ENCODE measurements around the gene SLC29A1.

DNA sequence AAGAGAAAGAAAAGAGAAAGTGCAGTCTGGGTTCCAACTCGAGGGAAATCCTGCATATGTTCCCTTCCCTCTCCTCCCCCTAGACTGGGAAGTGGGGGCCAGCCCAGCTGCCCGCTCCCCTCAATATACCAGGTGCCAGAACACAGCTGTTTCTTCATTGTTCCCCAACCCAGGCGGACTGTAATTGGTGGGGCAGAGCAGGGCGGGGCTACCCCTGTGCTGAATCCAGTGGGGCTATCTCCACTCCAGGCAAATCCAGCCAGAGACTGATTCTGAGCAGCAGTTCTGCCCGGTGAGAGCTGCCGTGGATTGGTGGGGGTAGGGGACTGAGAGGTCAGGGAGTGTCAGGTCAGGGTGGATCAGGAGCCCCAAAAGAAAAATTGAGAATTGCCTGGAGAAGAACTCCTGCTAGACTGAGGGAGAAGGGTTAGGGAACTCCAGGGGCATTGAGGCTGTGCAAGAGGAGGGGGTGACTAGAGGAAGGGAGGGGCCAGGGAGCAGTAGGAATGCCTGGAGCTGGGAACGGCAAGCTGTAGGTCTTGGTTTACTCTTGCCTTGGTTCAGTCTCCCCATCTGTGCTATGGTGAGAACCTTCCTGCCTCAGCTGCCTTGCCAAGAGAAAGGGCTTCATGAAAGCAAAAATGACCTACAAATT is 6.6 kb upstream of the SLC29A1 start, which contains the start of gene MYMX:
- TF ChIP-seq POLR2A (IDR thresholded peaks at IDR 0.05) = no peak
- TF ChIP-seq, protein P1, sequence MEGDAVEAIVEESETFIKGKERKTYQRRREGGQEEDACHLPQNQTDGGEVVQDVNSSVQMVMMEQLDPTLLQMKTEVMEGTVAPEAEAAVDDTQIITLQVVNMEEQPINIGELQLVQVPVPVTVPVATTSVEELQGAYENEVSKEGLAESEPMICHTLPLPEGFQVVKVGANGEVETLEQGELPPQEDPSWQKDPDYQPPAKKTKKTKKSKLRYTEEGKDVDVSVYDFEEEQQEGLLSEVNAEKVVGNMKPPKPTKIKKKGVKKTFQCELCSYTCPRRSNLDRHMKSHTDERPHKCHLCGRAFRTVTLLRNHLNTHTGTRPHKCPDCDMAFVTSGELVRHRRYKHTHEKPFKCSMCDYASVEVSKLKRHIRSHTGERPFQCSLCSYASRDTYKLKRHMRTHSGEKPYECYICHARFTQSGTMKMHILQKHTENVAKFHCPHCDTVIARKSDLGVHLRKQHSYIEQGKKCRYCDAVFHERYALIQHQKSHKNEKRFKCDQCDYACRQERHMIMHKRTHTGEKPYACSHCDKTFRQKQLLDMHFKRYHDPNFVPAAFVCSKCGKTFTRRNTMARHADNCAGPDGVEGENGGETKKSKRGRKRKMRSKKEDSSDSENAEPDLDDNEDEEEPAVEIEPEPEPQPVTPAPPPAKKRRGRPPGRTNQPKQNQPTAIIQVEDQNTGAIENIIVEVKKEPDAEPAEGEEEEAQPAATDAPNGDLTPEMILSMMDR (IDR thresholded peaks at IDR 0.05) = no peak
